Measurements from ENCODE around the gene SLC6A1. TPM values are rescaled to one million over a fixed set of nuclear protein-coding genes. Genes with fewer than 3 reads are reported as not detected.

SLC6A1 gene
- total RNA-seq, 1 experiment from 2014 or later: not detected

GRCh38 chr3:10956986-10957385 is 35.6 kb upstream of the SLC6A1 start:
- intact Hi-C loops (cut with micrococcal nuclease; ENCODE audit: unreplicated experiment): no loop called here
- Mint-ChIP-seq H3K4me1 (ENCODE audit: low read depth, unreplicated experiment) (no peaks in the 10 kb centered on the region), H3K4me3 (ENCODE audit: low read depth, unreplicated experiment) (no peak overlapping the region), H3K9me3 (ENCODE audit: low read depth, unreplicated experiment) (no peaks in the 10 kb centered on the region), H3K27me3 (ENCODE audit: unreplicated experiment) (peaks cover 93% of the 10 kb centered on the region), H3K27ac (ENCODE audit: unreplicated experiment) (no peak overlapping the region), H3K36me3 (ENCODE audit: insufficient read depth, unreplicated experiment) (no peaks in the 10 kb centered on the region)
- BruUV-seq (replicated peaks): no TSS peak
- DNase-seq: no peak
- no peak for TF ChIP-seq CTCF (IDR thresholded peaks at IDR 0.05; ENCODE audit: unreplicated experiment)
- CTCF ChIA-PET: no interaction called here

GRCh38 chr3:10957976-10958749 is 34.4 kb upstream of the SLC6A1 start:
- CTCF ChIA-PET: interaction anchor here (1.3 kb wide), 1 partner anchor 12 kb away, joined by 3 read pairs; no protein-coding TSS in a partner anchor
- H3K9me3 Mint-ChIP-seq (ENCODE audit: low read depth, unreplicated experiment): no peaks in the 10 kb centered on the region
- intact Hi-C loops (cut with micrococcal nuclease; ENCODE audit: unreplicated experiment): no loop called here
- no peak overlapping the region for H3K27ac Mint-ChIP-seq (ENCODE audit: unreplicated experiment)
- H3K4me1 Mint-ChIP-seq (ENCODE audit: low read depth, unreplicated experiment): no peaks in the 10 kb centered on the region
- TF ChIP-seq CTCF (IDR thresholded peaks at IDR 0.05; ENCODE audit: unreplicated experiment): no peak
- no peak overlapping the region for H3K4me3 Mint-ChIP-seq (ENCODE audit: low read depth, unreplicated experiment)
- peak; percentile 30 for DNase-seq
- H3K27me3 Mint-ChIP-seq (ENCODE audit: unreplicated experiment): peaks cover 98% of the 10 kb centered on the region
- H3K36me3 Mint-ChIP-seq (ENCODE audit: insufficient read depth, unreplicated experiment): no peaks in the 10 kb centered on the region
- BruUV-seq (replicated peaks): no TSS peak

GRCh38 chr3:10960255-10960654 is 32.3 kb upstream of the SLC6A1 start:
- Mint-ChIP-seq H3K4me3 (ENCODE audit: low read depth, unreplicated experiment) (no peak overlapping the region), H3K27me3 (ENCODE audit: unreplicated experiment) (peaks cover 98% of the 10 kb centered on the region), H3K27ac (ENCODE audit: unreplicated experiment) (no peak overlapping the region), H3K36me3 (ENCODE audit: insufficient read depth, unreplicated experiment) (no peaks in the 10 kb centered on the region), H3K9me3 (ENCODE audit: low read depth, unreplicated experiment) (no peaks in the 10 kb centered on the region), H3K4me1 (ENCODE audit: low read depth, unreplicated experiment) (no peaks in the 10 kb centered on the region)
- BruUV-seq (replicated peaks): no TSS peak
- no peak for DNase-seq
- CTCF ChIA-PET: no interaction called here
- no peak for TF ChIP-seq CTCF (IDR thresholded peaks at IDR 0.05; ENCODE audit: unreplicated experiment)
- intact Hi-C loops (cut with micrococcal nuclease; ENCODE audit: unreplicated experiment): no loop called here

GRCh38 chr3:10961921-10962320 is 30.6 kb upstream of the SLC6A1 start:
- DNase-seq: no peak
- no peak for TF ChIP-seq CTCF (IDR thresholded peaks at IDR 0.05; ENCODE audit: unreplicated experiment)
- no peak overlapping the region for H3K4me3 Mint-ChIP-seq (ENCODE audit: low read depth, unreplicated experiment)
- H3K9me3 Mint-ChIP-seq (ENCODE audit: low read depth, unreplicated experiment): no peaks in the 10 kb centered on the region
- BruUV-seq (replicated peaks): no TSS peak
- CTCF ChIA-PET: no interaction called here
- intact Hi-C loops (cut with micrococcal nuclease; ENCODE audit: unreplicated experiment): no loop called here
- H3K27me3 Mint-ChIP-seq (ENCODE audit: unreplicated experiment): peaks cover 98% of the 10 kb centered on the region
- H3K36me3 Mint-ChIP-seq (ENCODE audit: insufficient read depth, unreplicated experiment): no peaks in the 10 kb centered on the region
- H3K27ac Mint-ChIP-seq (ENCODE audit: unreplicated experiment): no peak overlapping the region
- no peaks in the 10 kb centered on the region for H3K4me1 Mint-ChIP-seq (ENCODE audit: low read depth, unreplicated experiment)

Measured in Calu3 (cell line).